ENCODE results near the gene DMPK. TPM values are rescaled to one million over a fixed set of nuclear protein-coding genes. Genes with fewer than 3 reads are reported as not detected.
A peak's percentile ranks its signal among the peaks of the same experiment; 100 is the strongest.

DMPK gene
- total RNA-seq, 1 experiment from 2014 or later: 119 TPM

DNA sequence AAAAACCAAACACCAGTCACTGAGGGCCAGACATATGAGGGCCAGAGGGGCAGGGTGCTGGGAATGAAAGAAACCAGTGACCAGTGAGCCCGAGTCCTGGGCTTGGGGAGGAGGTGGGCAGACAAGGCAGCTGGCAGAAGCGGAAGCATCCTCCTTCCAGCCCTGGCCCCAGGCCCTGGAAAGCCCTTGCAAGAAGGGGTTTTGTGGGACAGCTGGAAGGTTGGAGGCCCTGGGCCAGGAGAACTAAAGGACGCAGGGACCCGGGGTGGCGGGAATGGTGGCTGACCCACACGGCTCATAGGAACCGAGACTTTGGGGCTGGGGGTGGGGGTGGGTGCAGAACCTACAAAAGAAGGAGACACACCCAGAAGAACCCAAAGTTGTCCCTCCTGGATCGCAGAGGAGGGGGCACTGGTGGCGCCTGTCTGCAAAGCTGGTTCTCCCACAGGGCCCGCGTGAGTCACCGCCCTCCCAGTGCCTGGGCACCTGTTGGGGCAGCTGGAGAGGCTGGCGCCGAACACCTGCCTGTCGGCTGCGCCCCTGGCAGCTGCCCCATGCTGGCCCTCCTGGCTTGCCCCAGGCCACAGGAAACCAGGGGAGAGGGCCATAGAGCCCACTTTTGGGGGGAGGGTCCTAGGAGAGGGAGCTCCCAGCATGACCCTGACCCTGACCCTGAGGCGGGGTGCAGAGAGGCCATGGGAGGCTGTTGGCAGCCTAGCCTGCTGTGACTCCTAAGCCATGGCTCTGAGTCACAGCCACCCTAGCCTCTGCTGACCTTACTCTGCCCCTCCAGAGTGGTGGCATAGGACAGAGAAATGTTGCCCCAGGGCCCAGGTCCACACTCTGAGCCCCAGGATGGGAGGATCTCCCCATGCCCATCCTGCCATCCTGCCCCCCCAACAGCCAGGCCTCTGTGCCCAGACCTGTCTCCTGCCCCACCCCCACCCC is 802 bp downstream of the DMPK start:
- TF ChIP-seq POLR2AphosphoS5 (IDR thresholded peaks at IDR 0.05; ENCODE audit: low read depth, low read length) (peak; percentile 43; the same call in 1 of the 2 replicates), TCF7L2 (IDR thresholded peaks at IDR 0.05; ENCODE audit: low read depth, low read length) (no peak), SIN3A (IDR thresholded peaks at IDR 0.05; ENCODE audit: borderline replicate concordance, insufficient read depth, low read depth, low read length) (no peak), CTCF (IDR thresholded peaks at IDR 0.05) (no peak)
- TF ChIP-seq, protein P1, sequence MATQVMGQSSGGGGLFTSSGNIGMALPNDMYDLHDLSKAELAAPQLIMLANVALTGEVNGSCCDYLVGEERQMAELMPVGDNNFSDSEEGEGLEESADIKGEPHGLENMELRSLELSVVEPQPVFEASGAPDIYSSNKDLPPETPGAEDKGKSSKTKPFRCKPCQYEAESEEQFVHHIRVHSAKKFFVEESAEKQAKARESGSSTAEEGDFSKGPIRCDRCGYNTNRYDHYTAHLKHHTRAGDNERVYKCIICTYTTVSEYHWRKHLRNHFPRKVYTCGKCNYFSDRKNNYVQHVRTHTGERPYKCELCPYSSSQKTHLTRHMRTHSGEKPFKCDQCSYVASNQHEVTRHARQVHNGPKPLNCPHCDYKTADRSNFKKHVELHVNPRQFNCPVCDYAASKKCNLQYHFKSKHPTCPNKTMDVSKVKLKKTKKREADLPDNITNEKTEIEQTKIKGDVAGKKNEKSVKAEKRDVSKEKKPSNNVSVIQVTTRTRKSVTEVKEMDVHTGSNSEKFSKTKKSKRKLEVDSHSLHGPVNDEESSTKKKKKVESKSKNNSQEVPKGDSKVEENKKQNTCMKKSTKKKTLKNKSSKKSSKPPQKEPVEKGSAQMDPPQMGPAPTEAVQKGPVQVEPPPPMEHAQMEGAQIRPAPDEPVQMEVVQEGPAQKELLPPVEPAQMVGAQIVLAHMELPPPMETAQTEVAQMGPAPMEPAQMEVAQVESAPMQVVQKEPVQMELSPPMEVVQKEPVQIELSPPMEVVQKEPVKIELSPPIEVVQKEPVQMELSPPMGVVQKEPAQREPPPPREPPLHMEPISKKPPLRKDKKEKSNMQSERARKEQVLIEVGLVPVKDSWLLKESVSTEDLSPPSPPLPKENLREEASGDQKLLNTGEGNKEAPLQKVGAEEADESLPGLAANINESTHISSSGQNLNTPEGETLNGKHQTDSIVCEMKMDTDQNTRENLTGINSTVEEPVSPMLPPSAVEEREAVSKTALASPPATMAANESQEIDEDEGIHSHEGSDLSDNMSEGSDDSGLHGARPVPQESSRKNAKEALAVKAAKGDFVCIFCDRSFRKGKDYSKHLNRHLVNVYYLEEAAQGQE (IDR thresholded peaks at IDR 0.05; ENCODE audit: insufficient read depth in 1 of 2, low read depth in 2 of 2, low read length in 1 of 2): no peak
- Histone ChIP-seq H3K4me3 (ENCODE audit: low read depth in 2 of 2, low read length in 2 of 2) (peak overlapping the region; percentile 52 to 62), H3K27me3 (ENCODE audit: control insufficient read depth, insufficient read depth, low read length) (no peaks in the 10 kb centered on the region), H3K9me3 (ENCODE audit: control insufficient read depth, insufficient read depth, low read depth, low read length) (no peaks in the 10 kb centered on the region), H3K4me1 (ENCODE audit: control insufficient read depth, insufficient read depth, low read length) (peaks cover 25% of the 10 kb centered on the region), H3K36me3 (ENCODE audit: control insufficient read depth, insufficient read depth, low read length) (no peaks in the 10 kb centered on the region), H3K27ac (ENCODE audit: low read length) (peak overlapping the region; percentile 67)
- ChIA-PET POLR2A (no interaction called here), CTCF (interaction anchor here (0.9 kb wide), 1 partner anchor 18 kb away, joined by 10 read pairs; no protein-coding TSS in a partner anchor)
- in situ Hi-C loops (cut with HindIII; ENCODE audit: low pct_unique_long_range_greater_than_20kb, low sequenced_read_pairs) (no loop called here), intact Hi-C loops (cut with micrococcal nuclease; ENCODE audit: unreplicated experiment) (no loop called here)
- DNase-seq (ENCODE audit: low read depth, low spot score) (no peak), ATAC-seq (peak; percentile 66)
- no TSS peak for BruUV-seq (replicated peaks)

- Histone ChIP-seq H3K4me1 (ENCODE audit: control insufficient read depth, insufficient read depth, low read length) (peaks cover 25% of the 10 kb centered on the region), H3K27me3 (ENCODE audit: control insufficient read depth, insufficient read depth, low read length) (no peaks in the 10 kb centered on the region), H3K9me3 (ENCODE audit: control insufficient read depth, insufficient read depth, low read depth, low read length) (no peaks in the 10 kb centered on the region), H3K4me3 (ENCODE audit: low read depth in 2 of 2, low read length in 2 of 2) (peak overlapping the region; percentile 52 to 62), H3K36me3 (ENCODE audit: control insufficient read depth, insufficient read depth, low read length) (no peaks in the 10 kb centered on the region), H3K27ac (ENCODE audit: low read length) (peak overlapping the region; percentile 67)
- no TSS peak for BruUV-seq (replicated peaks)
- in situ Hi-C loops (cut with HindIII; ENCODE audit: low pct_unique_long_range_greater_than_20kb, low sequenced_read_pairs): no loop called here
- no peak for TF ChIP-seq SIN3A (IDR thresholded peaks at IDR 0.05; ENCODE audit: borderline replicate concordance, insufficient read depth, low read depth, low read length)
- TF ChIP-seq, protein P1 (IDR thresholded peaks at IDR 0.05; ENCODE audit: insufficient read depth in 1 of 2, low read depth in 2 of 2, low read length in 1 of 2): no peak
- no peak for TF ChIP-seq TCF7L2 (IDR thresholded peaks at IDR 0.05; ENCODE audit: low read depth, low read length)
- TF ChIP-seq POLR2AphosphoS5 (IDR thresholded peaks at IDR 0.05; ENCODE audit: low read depth, low read length): no peak
- no peak for ATAC-seq
- intact Hi-C loops (cut with micrococcal nuclease; ENCODE audit: unreplicated experiment): no loop called here
- DNase-seq (ENCODE audit: low read depth, low spot score): no peak
- CTCF ChIA-PET: no interaction called here
- POLR2A ChIA-PET: no interaction called here
Measured at GRCh38 chr19:45780448-45781213, 1.7 kb downstream of the DMPK start.
